OCI-LY3 (cell line): ENCODE measurements around the gene OGA.

Experiments used
- CTCF ChIP-seq: fragments of 200-600, 300-600 bp; sonication (generic); IDR thresholded peaks from 2 replicates; pipeline ENCODE4 v1.5.1; 2014; ENCODE audit warnings: antibody characterized with exemption, low read length, low read depth
- EZH2phosphoT487 ChIP-seq: fragments of 200-600 bp; shearing (Covaris generic); IDR thresholded peaks from 2 replicates; pipeline ENCODE4 v1.6.1; 2018; ENCODE audit warnings: antibody characterized with exemption, mixed run types, low read depth

- TF ChIP-seq EZH2phosphoT487 (no peak), CTCF (peak; percentile 70)
Measured at GRCh38 chr10:101843032-101844021, 25.1 kb upstream of the OGA start, which contains the start of gene KCNIP2.
